GM04504 (cell line): ENCODE data around the gene WDR35.

Experiments
- DNase-seq: peaks from one replicate; pipeline ENCODE4 v3.0.0-alpha.2; 2012; ENCODE audit warnings: low read depth

The WDR35 gene

DNA sequence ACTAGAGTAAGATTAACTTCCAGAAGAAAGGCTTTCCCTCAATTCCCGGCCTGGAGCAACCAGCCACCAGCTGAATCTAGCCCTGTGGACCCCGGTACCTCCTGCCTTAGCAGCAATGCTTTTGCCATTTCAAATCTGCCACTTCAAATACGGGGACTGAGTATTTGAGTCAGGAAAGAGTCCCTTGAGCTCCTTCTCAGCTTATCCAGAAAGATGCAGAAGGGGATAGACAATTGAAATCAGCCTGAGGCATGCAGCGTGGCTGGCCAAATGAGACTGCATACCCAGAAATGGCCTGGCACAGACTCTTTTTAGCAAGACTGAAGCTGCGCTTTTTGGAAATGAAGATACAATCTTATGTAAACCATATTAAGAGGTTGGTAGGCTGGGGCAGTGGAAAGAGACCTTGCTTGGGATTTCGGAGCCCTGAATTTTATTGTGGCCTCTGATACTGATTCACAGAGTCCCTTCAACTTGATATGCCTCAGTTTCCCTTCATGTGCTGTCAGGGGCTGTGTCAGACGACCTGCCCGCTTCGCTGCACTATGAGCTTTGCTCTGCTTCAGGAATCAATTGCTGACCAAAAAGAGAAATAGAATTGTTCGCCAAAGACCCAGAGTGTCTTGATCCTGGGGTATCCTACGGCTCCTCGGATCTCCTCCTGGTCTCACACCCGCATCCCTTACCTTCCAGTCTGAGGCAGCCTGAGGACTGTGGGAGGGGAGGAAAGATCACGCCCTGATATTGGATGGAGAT, 21.5 kb upstream of the WDR35 start:
- no peak for DNase-seq

DNA sequence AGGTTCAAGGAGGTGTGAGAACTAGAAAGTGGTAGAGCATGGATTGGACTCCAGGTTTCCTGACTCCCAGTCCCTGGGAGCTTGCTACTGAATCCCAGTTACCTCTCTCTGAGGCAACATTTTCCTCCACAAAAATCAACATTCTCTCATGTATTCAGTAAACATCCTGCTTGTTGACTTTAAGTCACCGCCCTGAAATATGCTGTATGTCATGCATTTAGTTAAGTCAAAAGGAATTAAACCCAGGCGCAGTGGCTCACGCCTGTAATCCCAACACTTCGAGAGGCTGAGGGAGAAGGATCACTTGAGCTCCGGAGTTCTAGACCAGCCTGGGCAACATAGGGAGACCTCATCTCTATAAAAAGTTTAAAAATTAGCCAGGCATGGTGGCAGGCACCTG, 18.8 kb upstream of the WDR35 start:
- DNase-seq, result no peak

DNA sequence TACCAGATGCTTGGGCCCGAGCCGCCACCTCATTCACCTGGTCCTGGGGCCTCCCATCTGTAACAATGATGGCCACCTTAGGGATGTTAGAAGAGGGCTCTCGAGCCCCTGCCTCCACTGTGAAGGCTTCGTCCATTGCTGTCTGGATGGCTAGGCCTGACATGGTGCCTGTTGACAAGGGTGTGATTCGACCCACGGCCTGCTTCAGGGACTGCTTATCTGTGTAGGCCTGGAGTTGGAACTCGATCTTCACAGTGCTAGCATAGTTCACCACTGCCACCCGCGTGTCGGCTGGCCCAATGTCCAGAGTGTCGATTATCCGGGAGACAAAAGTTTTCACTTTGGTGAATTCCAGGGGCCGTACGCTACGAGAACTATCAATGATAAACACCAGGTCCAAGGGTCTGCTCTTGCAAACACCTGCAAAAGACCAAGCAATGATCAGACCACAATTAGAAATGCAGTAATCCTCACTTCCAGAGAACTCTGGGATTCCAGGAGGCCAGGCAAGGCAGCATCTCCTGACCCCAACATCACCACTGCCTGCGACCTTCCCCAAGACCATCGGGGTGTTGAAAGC, 16.1 kb upstream of the WDR35 start:
- no peak for DNase-seq

DNA sequence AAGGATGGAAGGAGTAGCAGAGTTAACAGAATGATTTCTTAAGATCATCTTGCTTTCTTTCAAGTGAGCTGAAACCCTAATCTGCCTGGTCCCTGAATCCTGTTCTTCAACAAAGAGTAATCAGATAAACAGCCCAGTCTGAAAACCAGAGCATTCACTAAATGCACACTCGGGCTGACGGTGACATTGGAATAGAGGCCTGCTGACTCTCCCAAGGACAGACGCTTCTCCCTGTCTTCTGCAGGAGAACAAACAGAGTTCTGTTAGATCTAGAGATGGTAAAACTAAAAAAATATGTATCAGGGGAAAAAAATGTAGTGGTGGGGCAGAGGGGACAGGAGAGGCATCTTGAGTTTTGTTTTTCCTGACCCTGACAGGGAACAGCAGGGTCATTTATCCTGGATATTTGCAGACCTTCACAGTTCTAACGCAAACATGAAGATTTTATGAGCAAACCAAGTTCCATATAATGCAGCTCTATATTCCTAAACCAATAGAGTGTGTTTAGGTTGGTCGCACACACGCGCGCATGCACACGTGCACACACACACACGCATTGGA, 15.2 kb upstream of the WDR35 start:
- DNase-seq, result no peak

DNA sequence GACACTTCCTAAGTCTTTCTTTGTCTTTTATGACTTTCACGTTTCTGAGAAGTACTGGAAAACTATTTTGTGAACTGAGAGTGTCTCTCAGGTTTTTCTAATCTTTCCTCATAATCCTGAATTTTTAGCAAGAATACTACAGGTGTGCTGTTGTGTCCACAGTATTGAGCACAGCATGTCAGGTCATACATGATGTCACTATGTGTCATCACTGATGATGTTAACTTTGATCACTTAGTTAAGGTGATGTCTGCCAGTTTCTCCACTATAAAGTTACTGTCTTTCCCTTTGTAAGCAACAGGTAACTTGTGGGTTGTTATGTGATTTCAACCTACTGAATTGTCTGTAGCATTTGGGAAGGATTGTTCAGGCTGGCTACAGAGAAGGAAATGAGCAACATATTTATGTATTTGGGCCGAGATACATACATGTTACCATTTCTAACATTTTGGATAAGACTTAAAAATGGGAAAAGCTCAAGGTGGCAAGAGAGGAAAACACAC, 11.5 kb upstream of the WDR35 start:
- no peak for DNase-seq

DNA sequence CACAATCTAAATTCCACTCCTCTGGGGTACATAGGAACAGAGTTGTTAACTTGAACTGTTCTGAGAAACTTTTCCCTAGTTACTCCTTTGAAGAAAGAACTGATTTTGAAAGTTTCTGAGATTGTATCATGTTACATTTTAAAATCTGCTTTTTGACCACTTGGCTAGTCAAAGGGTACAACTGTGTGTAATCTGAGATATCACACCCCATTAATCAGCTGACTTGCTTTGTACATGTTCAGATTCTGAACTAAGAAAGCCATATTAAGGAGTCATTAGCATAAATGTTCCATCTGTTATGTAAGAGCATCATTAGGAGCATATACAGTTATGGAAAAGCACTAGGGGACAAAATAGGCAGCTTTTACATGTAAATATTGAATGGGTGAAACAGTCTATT, 3.8 kb upstream of the WDR35 start:
- no peak for DNase-seq

DNA sequence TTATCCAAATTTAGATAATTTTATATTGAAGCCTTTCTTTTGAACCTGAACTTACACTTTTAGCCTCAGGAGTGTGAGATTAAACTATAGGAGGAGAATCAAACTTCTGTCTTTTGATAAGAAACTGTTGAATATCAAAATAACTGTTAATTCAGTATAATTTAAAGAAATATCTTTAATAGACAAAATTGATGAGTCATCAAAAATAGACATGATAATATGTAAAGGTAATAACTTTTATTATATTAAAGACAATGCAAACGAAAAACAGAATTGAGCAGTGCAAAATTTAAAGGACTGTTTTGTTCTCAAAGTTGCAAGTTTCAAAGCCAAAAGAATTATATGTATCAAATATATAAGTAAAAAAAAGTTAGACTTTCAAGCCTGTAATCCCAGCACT, 2.0 kb upstream of the WDR35 start:
- DNase-seq, result no peak

DNA sequence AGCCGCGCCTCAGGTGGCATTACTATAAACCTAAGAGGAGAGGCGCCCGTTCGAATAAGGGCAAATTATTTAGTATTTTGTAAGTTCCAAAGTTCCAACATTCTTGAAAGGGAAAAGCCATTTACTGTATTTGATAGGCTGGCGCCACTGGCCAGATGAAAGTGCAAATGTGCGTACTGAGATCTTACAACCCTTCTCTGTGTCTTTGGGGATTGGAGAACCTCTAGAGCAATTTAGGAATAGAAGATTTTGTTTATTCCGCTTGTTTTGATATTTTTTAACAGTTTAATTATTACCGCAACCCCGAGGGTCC, 467 bp upstream of the WDR35 start:
- DNase-seq, result no peak

DNA sequence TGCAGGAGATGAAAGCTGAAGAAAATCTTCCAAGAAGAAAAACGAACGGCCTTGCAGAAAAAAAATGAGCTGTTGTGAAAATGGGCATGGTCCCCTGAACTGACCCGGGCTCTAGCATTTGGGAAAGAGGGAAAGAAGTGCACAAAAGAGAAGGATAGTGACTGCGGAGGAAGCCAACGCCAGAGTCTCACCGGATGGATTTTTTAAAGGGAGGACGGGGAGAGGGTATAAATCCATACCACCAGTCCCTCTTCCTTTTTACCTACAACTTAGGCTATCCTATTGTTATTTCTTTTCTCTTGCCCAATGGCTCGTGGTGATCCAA, 601 bp downstream of the WDR35 start:
- no peak for DNase-seq

DNA sequence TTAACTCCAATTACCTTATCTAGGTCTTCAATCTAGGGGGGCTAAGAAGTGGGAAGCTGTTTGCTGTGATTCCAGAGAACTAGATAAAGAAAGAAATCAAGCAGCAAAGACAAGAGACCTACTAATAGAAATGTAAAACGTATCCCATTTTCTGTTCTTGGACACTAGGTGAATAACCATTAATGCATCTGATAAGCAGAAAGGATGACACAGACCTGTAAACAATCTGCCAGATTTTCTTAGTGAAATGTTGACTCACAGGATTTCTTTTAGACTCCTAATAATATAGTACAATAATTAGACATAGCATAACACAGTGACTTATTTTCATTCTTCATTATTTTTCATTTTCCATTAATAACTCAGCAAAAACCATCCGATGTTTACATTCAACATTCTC, 1.3 kb downstream of the WDR35 start:
- no peak for DNase-seq

DNA sequence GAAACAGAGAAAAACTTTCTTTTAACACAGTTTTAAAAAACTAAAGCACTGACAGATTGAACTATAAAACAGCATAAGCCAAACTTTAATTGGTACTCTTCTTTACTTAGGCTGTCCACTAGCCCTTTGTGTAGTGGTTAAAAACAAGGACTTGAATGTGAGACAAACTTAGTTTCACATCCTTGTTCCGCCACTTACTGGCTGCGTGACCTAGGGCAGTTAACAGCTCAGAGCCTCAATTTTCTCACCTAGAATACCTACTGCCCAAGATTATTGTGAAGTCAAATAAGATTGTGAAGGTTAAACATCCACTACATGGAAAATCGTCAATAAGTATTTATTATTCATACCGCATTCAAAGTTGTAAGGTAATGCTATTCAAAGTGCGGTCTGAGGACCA, 2.0 kb downstream of the WDR35 start:
- DNase-seq, result no peak

DNA sequence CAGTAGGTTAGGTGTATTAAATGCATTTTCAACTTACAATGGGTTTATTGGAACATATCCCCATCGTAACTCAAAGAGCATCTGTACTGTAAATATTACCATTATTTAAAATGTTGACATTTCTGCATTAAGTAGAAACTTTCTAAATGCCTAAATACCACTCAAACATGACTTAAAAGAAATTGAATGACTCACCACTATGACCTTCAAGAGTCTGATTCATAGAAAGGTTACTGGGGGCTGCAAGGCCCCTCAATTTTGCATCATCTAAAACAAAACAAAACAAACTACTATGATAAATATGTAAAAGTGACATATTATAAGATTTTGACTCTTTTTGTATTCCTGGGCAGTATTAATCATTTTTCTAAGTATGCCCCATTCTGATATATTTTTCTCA, 7.6 kb downstream of the WDR35 start:
- no peak for DNase-seq

DNA sequence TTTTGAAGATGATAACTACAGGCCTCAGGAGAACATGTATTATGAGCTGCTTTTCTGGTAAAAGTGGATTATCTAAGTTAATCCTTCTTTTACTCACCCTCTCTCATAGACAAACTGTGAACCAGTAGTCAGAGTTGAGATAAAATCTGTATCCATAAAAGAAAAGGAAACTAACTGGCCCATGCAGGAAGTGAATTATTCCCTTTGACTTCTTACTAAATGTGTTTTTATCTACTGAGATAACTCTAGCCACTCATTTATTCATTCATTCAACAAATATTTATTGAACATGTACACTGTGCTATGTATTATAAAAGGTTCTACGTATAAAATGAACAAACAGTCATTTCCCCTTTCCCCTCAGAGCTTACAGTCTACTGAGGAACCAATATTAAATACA, 10.0 kb downstream of the WDR35 start:
- no peak for DNase-seq

DNA sequence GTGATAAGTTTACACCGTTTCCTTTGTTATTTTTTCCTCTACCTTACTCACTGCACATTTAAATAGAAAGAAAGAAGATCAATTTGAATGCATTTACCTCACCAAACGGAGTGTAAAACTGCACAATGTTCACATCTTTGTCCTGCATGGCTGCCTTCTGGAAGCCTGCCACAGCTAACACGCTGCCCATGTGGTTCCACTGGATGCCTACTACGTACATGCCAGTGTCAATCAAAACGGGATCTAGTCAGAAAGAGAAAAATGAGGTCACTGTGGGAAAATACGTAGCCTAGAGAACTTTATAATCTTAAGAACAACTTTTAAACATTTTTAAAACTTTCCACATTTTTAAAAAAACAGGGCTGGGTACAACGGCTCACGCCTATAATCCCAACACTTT, 16.4 kb downstream of the WDR35 start:
- DNase-seq, result no peak

DNA sequence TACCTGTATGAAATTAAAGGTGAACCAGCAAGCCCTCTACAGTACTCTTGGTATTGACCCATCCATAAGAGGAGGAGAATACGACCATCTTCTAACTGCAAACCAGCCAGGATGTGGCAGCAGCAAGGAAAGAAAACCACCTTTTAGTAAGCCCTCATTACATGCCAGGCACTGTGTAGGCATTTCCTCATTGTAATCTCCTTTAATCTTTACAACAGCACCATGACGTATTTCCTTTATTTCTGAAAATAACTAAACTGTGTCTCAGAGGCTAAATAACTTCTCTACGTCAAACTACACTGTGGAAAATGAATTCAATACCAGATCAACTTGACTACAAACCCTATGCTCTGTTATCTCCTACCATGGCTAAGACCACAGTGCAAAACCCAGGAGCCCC, 18.2 kb downstream of the WDR35 start:
- no peak for DNase-seq

DNA sequence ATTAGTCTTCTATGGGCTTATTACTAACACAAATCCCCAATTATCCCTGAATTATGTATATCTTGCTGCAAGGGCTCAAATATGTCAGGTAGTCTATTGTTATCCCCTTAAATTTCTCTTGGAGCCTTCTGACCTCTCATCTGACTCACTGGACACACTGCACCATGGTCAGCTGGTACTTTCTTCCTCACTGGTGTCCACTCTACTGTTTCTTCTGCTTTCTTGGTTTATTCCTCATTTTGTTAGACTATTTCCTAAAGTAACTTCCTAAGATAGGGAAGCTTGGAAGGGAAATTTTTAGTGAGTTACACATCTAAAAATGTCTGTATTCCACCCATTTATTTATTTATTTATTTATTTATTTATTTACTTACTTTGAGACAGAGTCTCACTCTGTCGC, 26.5 kb downstream of the WDR35 start:
- DNase-seq, result no peak

DNA sequence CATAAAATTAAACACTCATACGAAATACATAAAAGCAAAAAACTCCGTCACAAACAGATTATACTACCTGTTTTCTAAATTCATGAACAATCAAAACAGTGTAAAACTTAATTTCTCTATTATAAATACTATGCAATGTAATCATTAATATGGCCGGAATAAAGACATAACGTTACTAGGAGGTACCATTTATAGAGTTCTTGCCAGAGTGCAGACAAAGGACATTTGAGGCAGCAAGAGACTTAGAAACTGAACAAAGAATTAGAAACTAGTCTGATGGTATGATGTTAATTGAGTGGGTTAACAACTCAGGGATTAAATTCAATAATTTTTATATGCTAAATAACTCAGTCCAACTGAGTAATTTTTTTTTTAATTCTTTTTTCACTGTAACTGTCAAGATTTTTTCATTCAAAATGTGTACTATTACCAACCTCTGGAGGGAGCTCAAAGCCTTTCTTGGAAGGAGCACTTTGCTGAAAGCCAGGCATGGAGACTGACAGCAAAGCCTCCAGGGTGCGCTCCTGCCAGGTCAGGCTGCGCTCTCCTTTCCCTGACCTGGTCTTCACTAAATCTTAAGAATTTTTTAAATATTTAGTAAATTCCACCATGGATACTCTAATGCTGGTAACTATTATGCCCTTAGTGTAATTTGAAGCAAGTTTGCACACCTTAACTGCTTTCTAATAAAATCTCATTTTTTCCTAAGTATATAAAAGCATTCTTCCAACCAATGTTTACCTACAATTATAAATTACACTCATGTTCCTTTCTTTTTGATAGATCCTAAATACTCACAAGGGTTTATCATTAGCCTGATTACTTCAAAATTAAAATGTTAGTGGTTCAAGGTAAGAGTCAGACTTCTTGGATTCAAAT, 34.1 kb downstream of the WDR35 start:
- DNase-seq, result peak; percentile 44

DNA sequence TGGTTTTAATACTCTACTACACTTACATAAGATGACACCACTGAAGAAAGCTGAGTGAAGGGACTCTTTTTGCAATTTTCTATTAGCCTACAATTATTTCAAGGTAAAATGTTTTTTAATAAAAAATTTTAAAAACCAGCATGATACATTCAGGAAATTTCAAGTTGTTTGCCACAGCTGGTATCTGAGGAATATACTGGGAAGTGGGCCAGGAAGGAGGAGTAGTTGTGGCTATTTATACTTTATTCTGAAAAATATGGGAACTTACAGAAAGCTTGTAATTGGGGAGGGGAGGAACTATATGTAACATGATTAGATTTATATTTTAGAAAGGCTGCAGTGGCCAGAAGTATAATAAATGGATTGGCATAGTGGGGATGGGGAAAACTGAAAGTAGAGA, 40.8 kb downstream of the WDR35 start:
- DNase-seq, result peak; percentile 31

DNA sequence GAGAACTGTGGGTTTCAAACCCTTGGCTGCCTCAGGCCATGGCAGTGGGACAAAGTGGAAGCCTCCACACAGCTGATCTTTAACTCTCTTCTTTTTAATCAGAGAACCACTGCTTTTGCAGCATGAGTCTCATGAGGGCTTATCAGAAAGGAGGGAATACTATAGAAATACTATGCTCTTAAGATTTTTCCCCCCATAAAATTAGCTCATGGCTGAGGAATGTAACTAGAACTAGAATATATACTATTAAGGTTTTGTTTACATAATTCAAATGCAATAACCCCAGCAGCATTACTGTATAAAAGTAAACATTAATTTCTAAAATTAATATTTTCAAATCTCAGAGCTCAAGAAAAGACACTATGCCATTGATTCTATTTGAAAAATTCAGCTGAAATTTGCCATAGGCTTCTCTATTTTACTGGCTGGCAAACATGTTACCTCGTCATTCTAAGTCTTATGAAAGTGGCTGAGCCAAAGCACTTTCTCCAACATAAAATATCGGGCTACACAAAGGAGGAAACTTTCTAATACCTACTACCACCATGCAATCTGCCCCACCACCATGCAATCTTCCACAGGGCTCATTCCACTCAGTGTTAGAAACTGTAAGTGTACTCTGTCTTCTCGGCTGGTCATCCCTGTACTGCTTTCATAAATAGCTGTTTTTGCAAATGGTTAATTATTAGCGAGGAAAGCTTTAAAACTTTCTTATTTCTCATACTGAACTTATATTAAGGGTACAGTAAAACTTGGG, 42.5 kb downstream of the WDR35 start:
- DNase-seq, result no peak

DNA sequence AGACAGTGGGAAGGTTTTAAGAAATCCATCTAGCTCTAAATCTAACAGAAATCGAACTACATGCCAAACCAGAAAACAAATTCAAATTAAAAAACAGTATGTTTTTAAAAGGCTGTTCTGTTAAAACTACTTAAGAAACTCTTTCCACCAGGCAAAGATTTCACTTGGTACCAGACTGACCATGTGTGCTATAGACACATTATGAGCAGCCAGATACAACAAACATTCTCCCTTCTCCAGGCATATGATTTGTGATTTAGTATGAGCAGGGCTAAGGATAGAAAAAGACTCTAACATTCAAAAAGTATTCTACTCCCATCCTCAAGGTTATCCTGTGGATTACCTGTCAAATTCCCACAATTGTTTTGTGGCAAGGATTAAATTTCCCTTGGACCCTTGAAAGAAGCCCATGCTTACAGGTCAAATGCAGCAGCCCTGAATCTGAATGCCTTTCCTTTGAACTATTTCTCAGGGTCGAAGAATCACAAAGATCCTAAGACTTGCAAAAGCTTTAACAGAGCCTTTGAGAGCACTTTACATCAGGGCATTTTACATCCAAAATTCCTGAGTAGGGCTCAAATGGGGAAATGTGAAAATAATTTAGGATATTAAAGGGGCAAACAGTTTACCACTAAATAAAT, 45.6 kb downstream of the WDR35 start:
- no peak for DNase-seq

DNA sequence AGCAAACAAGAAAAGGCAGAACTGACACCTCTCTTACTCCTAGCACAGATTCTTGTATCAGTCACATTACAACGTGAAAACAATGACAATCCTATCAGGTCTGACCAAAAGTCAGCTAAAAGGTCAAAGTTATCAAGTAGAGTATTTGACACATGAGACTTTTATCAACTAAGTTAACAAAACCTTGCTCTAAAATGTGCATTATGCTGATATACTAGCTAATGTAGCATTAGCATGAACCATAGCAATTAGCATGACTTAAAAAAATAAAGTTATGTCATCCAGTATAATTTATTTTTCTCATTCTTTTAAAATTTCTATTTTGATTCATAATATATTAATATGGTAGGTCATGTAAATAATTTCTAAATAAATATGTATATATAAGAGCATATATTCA, 46.7 kb downstream of the WDR35 start:
- no peak for DNase-seq

DNA sequence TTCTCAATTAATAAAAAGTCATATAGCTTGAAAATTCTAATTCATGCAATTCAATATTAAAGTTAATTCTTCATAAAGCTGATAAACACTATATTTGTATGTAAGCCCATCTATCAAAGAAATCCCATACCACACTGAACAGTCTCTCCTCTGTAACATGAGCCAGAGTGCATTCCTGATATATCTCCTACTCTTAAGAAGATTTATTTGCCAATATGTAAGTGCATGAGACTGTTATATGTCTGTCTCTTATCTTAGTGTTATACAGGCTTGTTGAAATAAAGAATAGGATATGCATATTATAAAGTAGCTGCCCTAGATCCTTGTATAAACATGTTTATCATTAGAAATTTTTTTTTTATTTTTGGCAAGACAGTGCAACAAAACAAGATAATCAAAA, 47.7 kb downstream of the WDR35 start:
- no peak for DNase-seq
